GM11168 (cell line): ENCODE measurements around the gene RAB31.
"Not testable (repeated sequence)": the region's sequence is repeated elsewhere in the genome, so short reads cannot be mapped to it uniquely, and the experiment has no call there.

ENCODE experiments used
- in situ Hi-C: fragments of 300-500 bp; cut with MboI; formaldehyde crosslinking; loops from one replicate; pipeline ENCODE4 v1.12.0; 2022; ENCODE audit warnings: low sequenced_read_pairs; ENCODE audit not compliant: unreplicated experiment

The RAB31 gene

GRCh38 chr18:9852266-9853081, 144.4 kb downstream of the RAB31 start:
- in situ Hi-C loops = no loop called here

GRCh38 chr18:9854801-9855676, 146.9 kb downstream of the RAB31 start:
- in situ Hi-C loops = no loop called here

GRCh38 chr18:9855681-9856080, 147.6 kb downstream of the RAB31 start:
- in situ Hi-C loops = no loop called here

- in situ Hi-C loops = no loop called here
These were observed 148.0 kb downstream of the RAB31 start for GRCh38 chr18:9856092-9856491.

GRCh38 chr18:9857479-9857998, 149.4 kb downstream of the RAB31 start:
- in situ Hi-C loops = not testable (repeated sequence)

GRCh38 chr18:9858642-9859041, 150.5 kb downstream of the RAB31 start:
- in situ Hi-C loops = no loop called here

GRCh38 chr18:9859232-9859631, 151.1 kb downstream of the RAB31 start:
- in situ Hi-C loops = no loop called here

GRCh38 chr18:9860682-9861081, 152.6 kb downstream of the RAB31 start:
- in situ Hi-C loops = no loop called here

GRCh38 chr18:9861157-9861556, 153.1 kb downstream of the RAB31 start:
- in situ Hi-C loops = no loop called here

GRCh38 chr18:9861933-9862332, 153.8 kb downstream of the RAB31 start:
- in situ Hi-C loops = no loop called here

GRCh38 chr18:9862686-9863085, 154.6 kb downstream of the RAB31 start:
- in situ Hi-C loops = no loop called here

- in situ Hi-C loops = no loop called here
These were observed 155.2 kb downstream of the RAB31 start for GRCh38 chr18:9863282-9863681.

- in situ Hi-C loops = no loop called here
These were observed 157.8 kb downstream of the RAB31 start for GRCh38 chr18:9865764-9866490.

GRCh38 chr18:9866627-9867026, 158.5 kb downstream of the RAB31 start:
- in situ Hi-C loops = no loop called here

GRCh38 chr18:9867071-9867594, 159.0 kb downstream of the RAB31 start:
- in situ Hi-C loops = no loop called here

GRCh38 chr18:9868857-9869714, 161.0 kb downstream of the RAB31 start:
- in situ Hi-C loops = no loop called here

- in situ Hi-C loops = no loop called here
These were observed 161.8 kb downstream of the RAB31 start for GRCh38 chr18:9869715-9870430.

- in situ Hi-C loops = no loop called here
These were observed 162.4 kb downstream of the RAB31 start for GRCh38 chr18:9870431-9871008.
